ENCODE results near the gene CD164L2. TPM values are rescaled to one million over a fixed set of nuclear protein-coding genes. Genes with fewer than 3 reads are reported as not detected.

Gene CD164L2
- total RNA-seq, 2 experiments from 2014 or later = not detected

DNA sequence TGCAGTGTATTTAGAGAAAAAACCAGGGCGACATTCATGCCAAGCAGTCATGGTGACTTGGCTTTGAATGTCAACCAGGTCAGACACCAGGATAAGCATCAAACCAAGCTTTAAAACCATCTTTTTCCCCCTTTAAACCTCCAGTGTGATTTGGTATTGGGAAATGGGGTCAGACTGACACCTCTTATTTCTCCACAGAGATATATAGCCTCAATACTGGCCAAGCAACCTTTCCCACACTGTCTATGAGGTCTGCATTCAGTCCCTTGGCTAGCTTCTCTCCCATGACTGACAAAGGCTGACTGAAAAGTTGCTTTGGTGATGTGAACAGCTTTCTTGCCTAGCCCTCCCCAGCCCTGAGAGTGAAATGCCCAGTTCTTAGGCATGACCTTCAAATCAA is 31.0 kb upstream of the CD164L2 start:
- TF ChIP-seq, protein P1, sequence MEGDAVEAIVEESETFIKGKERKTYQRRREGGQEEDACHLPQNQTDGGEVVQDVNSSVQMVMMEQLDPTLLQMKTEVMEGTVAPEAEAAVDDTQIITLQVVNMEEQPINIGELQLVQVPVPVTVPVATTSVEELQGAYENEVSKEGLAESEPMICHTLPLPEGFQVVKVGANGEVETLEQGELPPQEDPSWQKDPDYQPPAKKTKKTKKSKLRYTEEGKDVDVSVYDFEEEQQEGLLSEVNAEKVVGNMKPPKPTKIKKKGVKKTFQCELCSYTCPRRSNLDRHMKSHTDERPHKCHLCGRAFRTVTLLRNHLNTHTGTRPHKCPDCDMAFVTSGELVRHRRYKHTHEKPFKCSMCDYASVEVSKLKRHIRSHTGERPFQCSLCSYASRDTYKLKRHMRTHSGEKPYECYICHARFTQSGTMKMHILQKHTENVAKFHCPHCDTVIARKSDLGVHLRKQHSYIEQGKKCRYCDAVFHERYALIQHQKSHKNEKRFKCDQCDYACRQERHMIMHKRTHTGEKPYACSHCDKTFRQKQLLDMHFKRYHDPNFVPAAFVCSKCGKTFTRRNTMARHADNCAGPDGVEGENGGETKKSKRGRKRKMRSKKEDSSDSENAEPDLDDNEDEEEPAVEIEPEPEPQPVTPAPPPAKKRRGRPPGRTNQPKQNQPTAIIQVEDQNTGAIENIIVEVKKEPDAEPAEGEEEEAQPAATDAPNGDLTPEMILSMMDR (IDR thresholded peaks at IDR 0.05) = no peak
- DNase-seq = no peak
- no peaks in the 10 kb centered on the region for H3K9me3 Mint-ChIP-seq
- peaks cover 97% of the 10 kb centered on the region for H3K36me3 Mint-ChIP-seq (ENCODE audit: low read depth)
- no peaks in the 10 kb centered on the region for H3K27me3 ChIP-seq (ENCODE audit: control insufficient read depth in 1 of 2, insufficient read depth in 2 of 2, low read length in 2 of 2)
- H3K9me3 ChIP-seq (ENCODE audit: control insufficient read depth in 1 of 2, insufficient read depth in 1 of 2, low read length in 2 of 2) = no peaks in the 10 kb centered on the region
- CTCF ChIA-PET = interaction anchor here (1.2 to 3.6 kb wide), 3 partner anchors 19 to 193 kb away, joined by 3 to 15 read pairs (median 5); no protein-coding TSS in a partner anchor
- intact Hi-C loops (cut with DNase I, micrococcal nuclease) = loop anchor here in 1 of 2 experiments (10.0 kb wide), 1 partner anchor 51 kb away; no protein-coding TSS in a partner anchor
- no peak overlapping the region for H3K4me3 Mint-ChIP-seq
- H3K4me1 ChIP-seq (ENCODE audit: insufficient read depth, low read length) = peaks cover 13% of the 10 kb centered on the region
- ATAC-seq (ENCODE audit: poor library complexity) = no peak
- no peak overlapping the region for H3K4me3 ChIP-seq (ENCODE audit: low read length)
- POLR2A ChIA-PET = interaction anchor here (3.0 kb wide), 1 partner anchor 76 kb away, joined by 11 read pairs; the partner anchor contains the start of gene WASF2
- no peaks in the 10 kb centered on the region for H3K27me3 Mint-ChIP-seq
- H3K27ac Mint-ChIP-seq = peak overlapping the region; percentile 36
- peaks cover 98% of the 10 kb centered on the region for H3K36me3 ChIP-seq (ENCODE audit: insufficient read depth, low read length)
- H3K4me1 Mint-ChIP-seq (ENCODE audit: low read depth) = peaks cover 37% of the 10 kb centered on the region
- no peak overlapping the region for H3K27ac ChIP-seq (ENCODE audit: low read depth in 1 of 2, low read length in 2 of 2)

DNA sequence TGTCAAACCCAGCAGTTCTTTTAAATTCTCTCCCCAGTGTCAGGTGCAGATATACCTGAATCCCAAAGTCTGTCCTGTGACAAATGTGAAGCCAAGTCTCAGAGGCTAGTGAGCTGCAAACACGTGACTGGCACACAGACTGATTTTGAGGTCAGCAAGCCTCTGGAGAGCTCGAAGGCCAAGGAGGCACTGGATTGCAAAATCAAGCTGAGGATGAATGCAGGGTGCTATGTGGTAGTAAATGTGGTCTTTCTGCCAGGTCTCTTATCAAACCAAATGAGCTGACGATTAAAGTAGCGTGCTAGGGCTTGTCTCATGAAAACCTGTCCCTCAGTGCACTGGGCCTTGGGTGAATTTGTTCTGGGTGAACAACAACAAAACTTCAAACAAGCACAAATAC is 29.9 kb upstream of the CD164L2 start:
- Histone ChIP-seq H3K27ac (ENCODE audit: low read depth in 1 of 2, low read length in 2 of 2) (no peak overlapping the region), H3K9me3 (ENCODE audit: control insufficient read depth in 1 of 2, insufficient read depth in 1 of 2, low read length in 2 of 2) (no peaks in the 10 kb centered on the region), H3K4me1 (ENCODE audit: insufficient read depth, low read length) (peaks cover 5% of the 10 kb centered on the region), H3K36me3 (ENCODE audit: insufficient read depth, low read length) (peaks cover 98% of the 10 kb centered on the region), H3K4me3 (ENCODE audit: low read length) (no peak overlapping the region), H3K27me3 (ENCODE audit: control insufficient read depth in 1 of 2, insufficient read depth in 2 of 2, low read length in 2 of 2) (no peaks in the 10 kb centered on the region)
- POLR2A ChIA-PET = interaction anchor here (2.1 kb wide), 1 partner anchor 77 kb away, joined by 6 read pairs; the partner anchor contains the start of gene WASF2
- DNase-seq (no peak), ATAC-seq (ENCODE audit: poor library complexity) (no peak)
- Mint-ChIP-seq H3K4me1 (ENCODE audit: low read depth) (peaks cover 26% of the 10 kb centered on the region), H3K36me3 (ENCODE audit: low read depth) (peaks cover 96% of the 10 kb centered on the region), H3K27ac (no peak overlapping the region), H3K4me3 (no peak overlapping the region), H3K9me3 (no peaks in the 10 kb centered on the region), H3K27me3 (no peaks in the 10 kb centered on the region)
- TF ChIP-seq, protein P1 (IDR thresholded peaks at IDR 0.05) = no peak
- CTCF ChIA-PET = interaction anchor here (0.6 to 1.2 kb wide), 3 partner anchors 110 to 208 kb away, joined by 3 to 4 read pairs (median 3); no protein-coding TSS in a partner anchor
- intact Hi-C loops (cut with DNase I, micrococcal nuclease) = loop anchor here in 1 of 2 experiments (10.0 kb wide), 1 partner anchor 52 kb away; no protein-coding TSS in a partner anchor

DNA sequence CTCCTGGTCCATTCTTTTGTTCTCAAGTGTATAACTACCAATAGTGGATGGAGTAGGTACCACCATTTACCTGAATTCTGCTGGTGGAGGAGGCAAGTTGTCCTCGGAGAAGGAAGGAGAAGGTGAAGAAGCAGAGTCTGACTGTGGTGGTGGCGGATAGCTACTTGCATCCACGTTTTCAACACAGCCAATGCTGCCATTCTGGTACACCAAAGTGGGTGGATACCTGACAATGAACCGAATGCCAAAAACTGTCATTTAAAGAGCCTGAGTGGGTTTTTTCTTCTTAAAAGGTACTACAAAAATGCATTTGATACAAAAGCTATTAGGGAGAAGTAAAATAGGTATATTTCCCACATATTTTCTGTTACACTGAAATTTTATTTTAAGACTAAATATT is 29.4 kb upstream of the CD164L2 start:
- ChIA-PET CTCF (interaction anchor here (1.2 kb wide), 1 partner anchor 144 kb away, joined by 3 read pairs; no protein-coding TSS in a partner anchor), POLR2A (interaction anchor here (0.8 to 2.1 kb wide), 2 partner anchors 24 to 78 kb away, joined by 3 to 6 read pairs; partner anchors contain the start of gene WASF2)
- Mint-ChIP-seq H3K9me3 (no peaks in the 10 kb centered on the region), H3K27ac (peak overlapping the region; percentile 7), H3K4me3 (no peak overlapping the region), H3K4me1 (ENCODE audit: low read depth) (peaks cover 21% of the 10 kb centered on the region), H3K27me3 (no peaks in the 10 kb centered on the region), H3K36me3 (ENCODE audit: low read depth) (peaks cover 96% of the 10 kb centered on the region)
- intact Hi-C loops (cut with DNase I, micrococcal nuclease) = loop anchor here in 1 of 2 experiments (10.0 kb wide), 1 partner anchor 52 kb away; no protein-coding TSS in a partner anchor
- no peaks in the 10 kb centered on the region for H3K27me3 ChIP-seq (ENCODE audit: control insufficient read depth in 1 of 2, insufficient read depth in 2 of 2, low read length in 2 of 2)
- peaks cover 5% of the 10 kb centered on the region for H3K4me1 ChIP-seq (ENCODE audit: insufficient read depth, low read length)
- H3K36me3 ChIP-seq (ENCODE audit: insufficient read depth, low read length) = peaks cover 98% of the 10 kb centered on the region
- H3K4me3 ChIP-seq (ENCODE audit: low read length) = no peak overlapping the region
- no peak overlapping the region for H3K27ac ChIP-seq (ENCODE audit: low read depth in 1 of 2, low read length in 2 of 2)
- H3K9me3 ChIP-seq (ENCODE audit: control insufficient read depth in 1 of 2, insufficient read depth in 1 of 2, low read length in 2 of 2) = no peaks in the 10 kb centered on the region
- TF ChIP-seq, protein P1 (IDR thresholded peaks at IDR 0.05) = no peak
- DNase-seq = no peak
- no peak for ATAC-seq (ENCODE audit: poor library complexity)
